Activated T-helper 1 cell treated with anti-CD3 and anti-CD28 coated beads, Interleukin-2, amount 50 U/mL, for 16 hours (primary cell): Measurements from ENCODE around the gene TTBK2.

Experiments used
- DNase-seq, 2 donors: peaks; one replicate each; pipeline ENCODE4 v3.0.0-alpha.2; 2020; ENCODE audit warnings: low read depth in 1 of 2, low spot score in 1 of 2

Gene TTBK2

DNA sequence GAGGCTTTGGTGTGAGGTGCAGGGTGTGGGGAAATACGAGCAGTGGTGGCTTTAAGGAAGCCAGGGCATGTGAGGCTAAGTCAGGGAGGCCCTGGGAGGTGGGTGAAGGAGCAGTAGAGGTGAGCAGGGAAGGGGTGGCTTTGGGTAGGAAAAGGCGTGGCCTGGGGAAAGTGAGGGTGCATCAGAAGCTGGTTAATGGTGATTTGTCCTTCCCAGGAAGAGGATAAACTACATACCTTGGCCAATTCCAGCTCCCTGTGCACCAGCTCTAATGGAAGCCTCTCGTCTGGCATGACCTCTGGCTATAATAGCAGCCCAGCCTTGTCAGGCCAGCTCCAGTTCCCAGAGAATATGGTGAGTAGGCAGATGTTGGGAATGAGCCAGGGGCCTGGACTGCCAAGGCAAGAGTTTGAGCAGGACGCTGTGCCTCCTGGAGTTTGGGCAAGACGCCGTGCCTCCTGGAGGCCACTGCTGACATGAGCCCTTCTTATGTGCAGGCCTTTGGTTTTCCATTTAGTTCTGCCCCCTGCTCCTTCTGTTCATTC lies 225.0 kb downstream of the TTBK2 start:
- DNase-seq: no peak

- no peak for DNase-seq
Measured at GRCh38 chr15:42694398-42694797, 226.2 kb downstream of the TTBK2 start.

- DNase-seq: no peak
Measured at GRCh38 chr15:42693942-42694341, 226.6 kb downstream of the TTBK2 start.

DNA sequence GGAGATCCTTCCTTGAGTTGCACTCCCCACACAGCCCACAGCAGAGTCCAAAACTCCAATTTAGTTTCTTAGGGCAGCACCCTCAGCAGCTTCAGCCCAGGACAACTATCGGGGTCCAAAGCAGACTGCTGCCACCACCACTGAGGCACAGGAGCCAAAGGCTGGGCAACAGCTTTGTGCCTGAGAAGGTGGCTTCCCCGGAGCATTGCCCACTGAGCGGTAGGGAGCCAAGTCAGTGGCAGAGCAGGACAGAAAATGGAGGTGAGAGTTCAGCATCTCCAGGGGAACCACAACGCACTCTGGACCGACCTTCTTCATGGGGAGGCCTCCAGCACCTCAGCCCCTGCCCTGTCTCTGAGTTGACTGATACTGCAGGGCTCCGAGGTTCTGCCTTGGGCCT lies 227.1 kb downstream of the TTBK2 start:
- DNase-seq: no peak

GRCh38 chr15:42692997-42693396 lies 227.6 kb downstream of the TTBK2 start:
- no peak for DNase-seq

GRCh38 chr15:42692536-42692935 lies 228.0 kb downstream of the TTBK2 start:
- no peak for DNase-seq

DNA sequence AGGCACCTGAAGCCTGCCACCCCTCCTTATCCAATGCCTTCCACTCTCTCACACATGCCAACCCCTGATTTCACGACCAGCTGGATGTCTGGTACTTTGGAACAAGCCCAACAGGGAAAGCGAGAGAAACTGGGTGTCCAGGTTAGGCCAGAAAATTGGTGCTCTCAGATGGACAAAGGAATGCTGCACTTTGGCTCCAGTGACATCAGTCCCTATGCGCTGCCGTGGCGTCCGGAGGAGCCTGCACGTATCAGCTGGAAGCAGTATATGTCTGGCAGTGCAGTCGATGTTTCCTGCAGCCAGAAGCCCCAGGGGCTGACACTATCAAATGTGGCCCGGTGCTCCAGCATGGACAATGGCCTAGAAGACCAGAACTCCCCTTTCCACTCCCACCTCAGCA lies 228.8 kb downstream of the TTBK2 start:
- no peak for DNase-seq

DNA sequence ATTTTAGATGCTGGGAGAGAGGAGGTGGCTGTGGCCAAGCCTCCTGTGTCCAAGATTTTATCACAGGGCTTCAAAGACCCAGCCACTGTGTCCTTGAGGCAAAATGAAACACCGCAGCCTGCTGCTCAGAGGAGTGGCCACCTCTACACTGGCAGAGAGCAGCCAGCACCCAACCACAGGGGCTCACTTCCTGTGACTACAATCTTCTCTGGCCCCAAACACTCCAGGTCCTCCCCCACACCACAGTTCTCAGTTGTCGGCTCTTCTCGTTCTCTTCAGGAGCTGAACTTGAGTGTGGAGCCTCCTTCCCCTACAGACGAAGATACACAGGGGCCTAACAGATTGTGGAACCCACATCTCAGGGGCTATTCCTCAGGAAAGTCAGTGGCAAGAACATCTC lies 229.3 kb downstream of the TTBK2 start:
- DNase-seq: no peak
